Suppressor macrophage treated with lipopolysaccharide for 4 hours (primary cell): ENCODE measurements around the gene NCAM2.
"Not testable (repeated sequence)": the region's sequence is repeated elsewhere in the genome, so short reads cannot be mapped to it uniquely, and the experiment has no call there.

ENCODE experiments used
- DNase-seq: peaks from one replicate; pipeline ENCODE4 v3.0.0-alpha.2; 2020

Gene NCAM2

GRCh38 chr21:21111309-21111920 is 113.2 kb downstream of the NCAM2 start:
- DNase-seq: no peak

- DNase-seq: no peak
These were observed 116.3 kb downstream of the NCAM2 start for GRCh38 chr21:21114461-21114860.

- DNase-seq: no peak
These were observed 120.9 kb downstream of the NCAM2 start for GRCh38 chr21:21119091-21119490.

- DNase-seq: no peak
These were observed 124.5 kb downstream of the NCAM2 start for GRCh38 chr21:21122680-21123079.

- DNase-seq: no peak
These were observed 134.2 kb downstream of the NCAM2 start for GRCh38 chr21:21132390-21132789.

GRCh38 chr21:21137986-21138385 is 139.8 kb downstream of the NCAM2 start:
- DNase-seq: no peak

GRCh38 chr21:21146587-21147373 is 148.6 kb downstream of the NCAM2 start:
- no peak for DNase-seq

- no peak for DNase-seq
These were observed 149.2 kb downstream of the NCAM2 start for GRCh38 chr21:21147374-21147745.

GRCh38 chr21:21148009-21148408 is 149.8 kb downstream of the NCAM2 start:
- DNase-seq: no peak

- no peak for DNase-seq
These were observed 150.3 kb downstream of the NCAM2 start for GRCh38 chr21:21148514-21148913.

- not testable (repeated sequence) for DNase-seq
These were observed 151.2 kb downstream of the NCAM2 start for GRCh38 chr21:21149445-21149844.

- no peak for DNase-seq
These were observed 153.0 kb downstream of the NCAM2 start for GRCh38 chr21:21151231-21151630.

- no peak for DNase-seq
These were observed 158.2 kb downstream of the NCAM2 start for GRCh38 chr21:21156397-21156796.

- no peak for DNase-seq
These were observed 158.7 kb downstream of the NCAM2 start for GRCh38 chr21:21156957-21157356.

- DNase-seq: no peak
These were observed 160.2 kb downstream of the NCAM2 start for GRCh38 chr21:21158376-21158918.

- no peak for DNase-seq
These were observed 161.2 kb downstream of the NCAM2 start for GRCh38 chr21:21159253-21159899.

- DNase-seq: peak; percentile 2
These were observed 164.6 kb downstream of the NCAM2 start for GRCh38 chr21:21162786-21163185.

GRCh38 chr21:21163904-21164303 is 165.7 kb downstream of the NCAM2 start:
- peak; percentile 84 for DNase-seq

GRCh38 chr21:21165063-21165645 is 166.9 kb downstream of the NCAM2 start:
- no peak for DNase-seq

GRCh38 chr21:21174676-21175075 is 176.5 kb downstream of the NCAM2 start:
- DNase-seq: no peak

GRCh38 chr21:21175798-21176334 is 177.7 kb downstream of the NCAM2 start:
- DNase-seq: no peak

GRCh38 chr21:21177353-21177986 is 179.3 kb downstream of the NCAM2 start:
- DNase-seq: no peak
